Stimulated activated CD8-positive, alpha-beta memory T cell treated with anti-CD3 and anti-CD28 coated beads, Interleukin-12 subunit alpha, Interleukin-12 subunit beta, amount 100 ng/mL, for 24 hours (primary cell): ENCODE data around the gene KLF13.

ENCODE experiments used
- DNase-seq: peaks from one replicate; pipeline ENCODE4 v3.0.0-alpha.2; 2020; ENCODE audit errors: extremely low read depth

The KLF13 gene

GRCh38 chr15:31401282-31401681 is 74.6 kb downstream of the KLF13 start:
- no peak for DNase-seq

GRCh38 chr15:31402003-31402402 is 75.4 kb downstream of the KLF13 start:
- no peak for DNase-seq

GRCh38 chr15:31402511-31403056 is 75.9 kb downstream of the KLF13 start:
- no peak for DNase-seq

GRCh38 chr15:31403096-31403495 is 76.5 kb downstream of the KLF13 start:
- DNase-seq, result no peak

GRCh38 chr15:31403606-31404005 is 77.0 kb downstream of the KLF13 start:
- no peak for DNase-seq

- no peak for DNase-seq
Measured at GRCh38 chr15:31404345-31404744, 77.7 kb downstream of the KLF13 start.

- no peak for DNase-seq
Measured at GRCh38 chr15:31405200-31405920, 78.7 kb downstream of the KLF13 start.

- no peak for DNase-seq
Measured at GRCh38 chr15:31407376-31407775, 80.7 kb downstream of the KLF13 start.

GRCh38 chr15:31407851-31408250 is 81.2 kb downstream of the KLF13 start:
- DNase-seq, result no peak

GRCh38 chr15:31408724-31409123 is 82.1 kb downstream of the KLF13 start:
- DNase-seq, result no peak

- no peak for DNase-seq
Measured at GRCh38 chr15:31409171-31409570, 82.5 kb downstream of the KLF13 start.

- no peak for DNase-seq
Measured at GRCh38 chr15:31412824-31413223, 86.2 kb downstream of the KLF13 start.

- DNase-seq, result no peak
Measured at GRCh38 chr15:31415201-31415600, 88.6 kb downstream of the KLF13 start.

- no peak for DNase-seq
Measured at GRCh38 chr15:31419820-31420219, 93.2 kb downstream of the KLF13 start.

- DNase-seq, result no peak
Measured at GRCh38 chr15:31427411-31427810, 100.8 kb downstream of the KLF13 start.
